Calu3 (cell line): ENCODE measurements around the gene SLC5A5. TPM values are rescaled to one million over a fixed set of nuclear protein-coding genes. Genes with fewer than 3 reads are reported as not detected.
"Not testable (repeated sequence)": the region's sequence is repeated elsewhere in the genome, so short reads cannot be mapped to it uniquely, and the experiment has no call there.

Source experiments
- BruUV-seq: library from RNA; stranded (reverse); fragments of 400-500 nt; replicated peaks from 2 replicates; lab custom pipeline; 2021; lab: Mats Ljungman, UMichigan
- CTCF ChIA-PET: fragments of 300-600 bp; sonication (Branson Sonifier 250); formaldehyde crosslinking; loops from one replicate; lab custom pipeline; 2022; ENCODE audit warnings: antibody characterized with exemption; lab: Charles Lee
- DNase-seq: peaks from one replicate; pipeline ENCODE4 v3.0.0; 2022
- H3K27ac Mint-ChIP-seq: one replicate; pipeline ENCODE4 v1.8.0; 2022; ENCODE audit warnings: mixed read lengths; ENCODE audit not compliant: unreplicated experiment
- H3K27me3 Mint-ChIP-seq: one replicate; pipeline ENCODE4 v1.8.0; 2022; ENCODE audit warnings: mixed read lengths; ENCODE audit not compliant: unreplicated experiment
- H3K36me3 Mint-ChIP-seq: one replicate; pipeline ENCODE4 v1.8.0; 2022; ENCODE audit warnings: mild to moderate bottlenecking, moderate library complexity, mixed read lengths; ENCODE audit not compliant: insufficient read depth, unreplicated experiment
- H3K4me1 Mint-ChIP-seq: one replicate; pipeline ENCODE4 v1.8.0; 2022; ENCODE audit warnings: mild to moderate bottlenecking, low read depth, mixed read lengths; ENCODE audit not compliant: unreplicated experiment
- H3K4me3 Mint-ChIP-seq: one replicate; pipeline ENCODE4 v1.8.0; 2022; ENCODE audit warnings: mild to moderate bottlenecking, low read depth, moderate library complexity, mixed read lengths; ENCODE audit not compliant: unreplicated experiment
- H3K9me3 Mint-ChIP-seq: one replicate; pipeline ENCODE4 v1.8.0; 2022; ENCODE audit warnings: low read depth, mixed read lengths; ENCODE audit not compliant: unreplicated experiment
- intact Hi-C: fragments of 100-400 bp; cut with micrococcal nuclease; formaldehyde crosslinking; loops from one replicate; pipeline ENCODE4 v1.10.0; 2022; ENCODE audit not compliant: unreplicated experiment
- total RNA-seq: library from RNA; stranded (reverse); gene quantifications from 2 replicates; pipeline ENCODE4 v1.2.3, GENCODE V29; 2022
- TF ChIP-seq, protein P1 (sequence below): fragments of 200-600 bp; IDR thresholded peaks from one replicate; pipeline ENCODE4 v1.8.0; 2022; ENCODE audit warnings: antibody characterized with exemption; ENCODE audit not compliant: unreplicated experiment

Gene SLC5A5
- total RNA-seq, 1 experiment from 2014 or later, result not detected

- no peak for DNase-seq
- H3K4me1 Mint-ChIP-seq, result no peaks in the 10 kb centered on the region
- H3K4me3 Mint-ChIP-seq, result no peak overlapping the region
- TF ChIP-seq, protein P1, sequence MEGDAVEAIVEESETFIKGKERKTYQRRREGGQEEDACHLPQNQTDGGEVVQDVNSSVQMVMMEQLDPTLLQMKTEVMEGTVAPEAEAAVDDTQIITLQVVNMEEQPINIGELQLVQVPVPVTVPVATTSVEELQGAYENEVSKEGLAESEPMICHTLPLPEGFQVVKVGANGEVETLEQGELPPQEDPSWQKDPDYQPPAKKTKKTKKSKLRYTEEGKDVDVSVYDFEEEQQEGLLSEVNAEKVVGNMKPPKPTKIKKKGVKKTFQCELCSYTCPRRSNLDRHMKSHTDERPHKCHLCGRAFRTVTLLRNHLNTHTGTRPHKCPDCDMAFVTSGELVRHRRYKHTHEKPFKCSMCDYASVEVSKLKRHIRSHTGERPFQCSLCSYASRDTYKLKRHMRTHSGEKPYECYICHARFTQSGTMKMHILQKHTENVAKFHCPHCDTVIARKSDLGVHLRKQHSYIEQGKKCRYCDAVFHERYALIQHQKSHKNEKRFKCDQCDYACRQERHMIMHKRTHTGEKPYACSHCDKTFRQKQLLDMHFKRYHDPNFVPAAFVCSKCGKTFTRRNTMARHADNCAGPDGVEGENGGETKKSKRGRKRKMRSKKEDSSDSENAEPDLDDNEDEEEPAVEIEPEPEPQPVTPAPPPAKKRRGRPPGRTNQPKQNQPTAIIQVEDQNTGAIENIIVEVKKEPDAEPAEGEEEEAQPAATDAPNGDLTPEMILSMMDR, result no peak
- H3K36me3 Mint-ChIP-seq, result no peaks in the 10 kb centered on the region
- H3K27me3 Mint-ChIP-seq, result no peaks in the 10 kb centered on the region
- H3K9me3 Mint-ChIP-seq, result peaks cover 2% of the 10 kb centered on the region
- no TSS peak for BruUV-seq
- CTCF ChIA-PET, result no interaction called here
- H3K27ac Mint-ChIP-seq, result no peak overlapping the region
- intact Hi-C loops, result no loop called here
Measured at GRCh38 chr19:17909003-17909732, 37.4 kb downstream of the SLC5A5 start.

- H3K4me3 Mint-ChIP-seq, result no peak overlapping the region
- DNase-seq, result no peak
- peaks cover 2% of the 10 kb centered on the region for H3K9me3 Mint-ChIP-seq
- no peaks in the 10 kb centered on the region for H3K4me1 Mint-ChIP-seq
- intact Hi-C loops, result no loop called here
- H3K27me3 Mint-ChIP-seq, result no peaks in the 10 kb centered on the region
- no peak overlapping the region for H3K27ac Mint-ChIP-seq
- no TSS peak for BruUV-seq
- TF ChIP-seq, protein P1, result no peak
- H3K36me3 Mint-ChIP-seq, result no peaks in the 10 kb centered on the region
- CTCF ChIA-PET, result interaction anchor here (0.6 kb wide), 1 partner anchor 1266 kb away, joined by 4 read pairs; no protein-coding TSS in a partner anchor
Measured at GRCh38 chr19:17910791-17911360, 39.1 kb downstream of the SLC5A5 start.

DNA sequence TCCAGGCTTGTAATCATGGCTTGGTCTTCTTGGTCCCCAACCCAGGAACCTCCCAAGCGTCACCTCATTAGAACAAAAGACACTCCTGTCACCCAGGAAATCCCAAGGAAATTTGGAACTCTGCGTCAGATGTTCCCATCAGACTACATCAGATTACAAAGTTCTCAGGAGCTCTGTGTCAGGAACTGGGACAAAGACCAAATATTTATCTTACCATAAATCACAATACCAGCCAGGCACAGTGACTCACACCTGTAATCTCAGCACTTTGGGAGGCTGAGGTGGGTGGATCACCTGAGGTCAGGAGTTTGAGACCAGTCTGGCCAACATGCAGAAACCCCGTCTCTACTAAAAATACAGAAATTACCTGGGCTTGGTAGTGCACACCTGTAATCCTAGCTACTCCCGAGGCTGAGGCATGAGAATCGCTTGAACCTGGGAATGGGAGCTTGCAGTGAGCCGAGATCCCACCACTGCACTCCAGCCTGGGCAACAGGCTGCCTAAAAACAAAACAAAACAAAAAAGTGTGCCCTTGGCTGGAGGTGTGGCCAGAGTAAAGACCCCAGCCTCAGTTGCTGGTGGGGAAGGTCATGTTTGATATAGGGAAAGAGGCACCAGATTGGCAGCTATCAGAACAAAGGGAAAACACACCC, 44.3 kb downstream of the SLC5A5 start:
- peak; percentile 33 for DNase-seq
- intact Hi-C loops, result no loop called here
- peak overlapping the region; percentile 15 for H3K27ac Mint-ChIP-seq
- no TSS peak for BruUV-seq
- TF ChIP-seq, protein P1, result no peak
- CTCF ChIA-PET, result interaction anchor here (0.5 to 0.6 kb wide), 2 partner anchors 611 to 1903 kb away, joined by 4 read pairs; partner anchors contain the start of gene MRPL34
- H3K4me1 Mint-ChIP-seq, result no peaks in the 10 kb centered on the region
- peaks cover 2% of the 10 kb centered on the region for H3K9me3 Mint-ChIP-seq
- no peaks in the 10 kb centered on the region for H3K36me3 Mint-ChIP-seq
- H3K27me3 Mint-ChIP-seq, result no peaks in the 10 kb centered on the region
- H3K4me3 Mint-ChIP-seq, result no peak overlapping the region

DNA sequence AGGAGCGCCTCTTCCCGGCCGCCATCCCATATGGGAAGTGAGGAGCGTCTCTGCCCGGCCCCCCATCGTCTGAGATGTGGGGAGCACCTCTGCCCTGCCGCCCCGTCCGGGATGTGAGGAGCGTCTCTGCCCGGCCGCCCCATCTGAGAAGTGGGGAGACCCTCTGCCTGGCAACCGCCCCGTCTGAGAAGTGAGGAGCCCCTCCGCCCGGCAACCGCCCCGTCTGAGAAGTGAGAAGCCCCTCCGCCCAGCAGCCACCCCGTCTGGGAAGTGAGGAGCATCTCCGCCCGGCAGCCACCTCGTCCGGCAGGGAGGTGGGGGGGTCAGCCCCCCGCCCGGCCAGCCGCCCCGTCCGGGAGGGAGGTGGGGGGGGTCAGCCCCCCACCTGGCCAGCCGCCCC, 46.4 kb downstream of the SLC5A5 start:
- H3K36me3 Mint-ChIP-seq, CTCF ChIA-PET, intact Hi-C loops, BruUV-seq, H3K4me1 Mint-ChIP-seq, H3K4me3 Mint-ChIP-seq, H3K27me3 Mint-ChIP-seq, DNase-seq, H3K27ac Mint-ChIP-seq, H3K9me3 Mint-ChIP-seq: not testable (repeated sequence)

DNA sequence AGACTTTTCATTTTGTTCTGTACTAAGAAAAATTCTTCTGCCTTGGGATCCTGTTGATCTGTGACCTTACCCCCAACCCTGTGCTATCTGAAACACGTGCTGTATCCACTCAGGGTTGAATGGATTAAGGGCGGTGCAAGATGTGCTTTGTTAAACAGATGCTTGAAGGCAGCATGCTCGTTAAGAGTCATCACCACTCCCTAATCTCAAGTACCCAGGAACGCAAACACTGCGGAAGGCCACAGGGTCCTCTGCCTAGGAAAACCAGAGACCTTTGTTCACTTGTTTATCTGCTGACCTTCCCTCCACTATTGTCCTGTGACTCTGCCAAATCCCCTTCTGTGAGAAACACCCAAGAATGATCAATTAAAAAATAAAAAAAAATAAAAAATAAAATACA, 47.4 kb downstream of the SLC5A5 start:
- H3K36me3 Mint-ChIP-seq, H3K9me3 Mint-ChIP-seq, intact Hi-C loops, H3K27ac Mint-ChIP-seq, DNase-seq, CTCF ChIA-PET, BruUV-seq, H3K4me1 Mint-ChIP-seq, H3K4me3 Mint-ChIP-seq, H3K27me3 Mint-ChIP-seq: not testable (repeated sequence)
